A549 (cell line): ENCODE results near the gene CNTN4.

Experiments used
- CHD2 ChIP-seq: fragments of 150-350 bp; IDR thresholded peaks from 2 replicates; pipeline ENCODE4 v1.6.1; 2014; ENCODE audit warnings: low read length; ENCODE audit not compliant: partially characterized antibody
- EHF ChIP-seq: fragments of 250-450 bp; sonication (Bioruptor Pico); IDR thresholded peaks from 2 replicates; pipeline ENCODE4 v1.5.0; 2020; ENCODE audit warnings: mild to moderate bottlenecking
- EHMT2 ChIP-seq: fragments of 200-600 bp; sonication (generic); IDR thresholded peaks from 2 replicates; pipeline ENCODE4 v1.6.1; 2016; ENCODE audit warnings: antibody characterized with exemption, low read depth, mild to moderate bottlenecking, moderate library complexity
- EP300 ChIP-seq, 2 experiments: fragments of >200 bp; sonication (Bioruptor Twin); formaldehyde crosslinking; IDR thresholded peaks; 2 replicates in 1 of 2; 3 replicates in 1 of 2; pipeline ENCODE4 v1.6.1; 2016 to 2017
- ESRRA ChIP-seq: fragments of 150-350 bp; IDR thresholded peaks from 2 replicates; pipeline ENCODE4 v1.6.1; 2014; ENCODE audit warnings: mild to moderate bottlenecking, low read length, borderline replicate concordance
- HDAC2 ChIP-seq: fragments of 200-600 bp; sonication (generic); IDR thresholded peaks from 2 replicates; pipeline ENCODE4 v1.6.1; 2016
- HOXA7 ChIP-seq: fragments of 250-450 bp; sonication (Bioruptor Pico); IDR thresholded peaks from 2 replicates; pipeline ENCODE4 v1.5.0; 2020; ENCODE audit warnings: mild to moderate bottlenecking, moderate library complexity
- JUNB ChIP-seq: fragments of >200 bp; sonication (Bioruptor Twin); formaldehyde crosslinking; IDR thresholded peaks from 2 replicates; pipeline ENCODE4 v1.6.1; 2016
- PBX3 ChIP-seq: IDR thresholded peaks from 2 replicates; pipeline ENCODE4 v1.6.1; 2012
- POLR2A ChIP-seq: IDR thresholded peaks from 2 replicates; pipeline ENCODE4 v1.6.1; 2012; ENCODE audit warnings: mild to moderate bottlenecking, low read length
- REST ChIP-seq: fragments of 200-600 bp; sonication (generic); IDR thresholded peaks from 2 replicates; pipeline ENCODE4 v1.6.1; 2016; ENCODE audit warnings: antibody characterized with exemption, mild to moderate bottlenecking, moderate library complexity
- USF2 ChIP-seq: fragments of 450-650 bp; IDR thresholded peaks from 2 replicates; pipeline ENCODE4 v1.6.1; 2014; ENCODE audit warnings: antibody characterized with exemption
- ZNF302 ChIP-seq: fragments of 250-450 bp; sonication (Bioruptor Pico); IDR thresholded peaks from 2 replicates; pipeline ENCODE4 v1.9.0; 2021; ENCODE audit warnings: inconsistent platforms, mild to moderate bottlenecking, moderate library complexity
- TF ChIP-seq, protein P1 (sequence below): fragments of >200 bp; sonication (Bioruptor Twin); formaldehyde crosslinking; IDR thresholded peaks from 3 replicates; pipeline ENCODE4 v1.5.1; 2016

DNA sequence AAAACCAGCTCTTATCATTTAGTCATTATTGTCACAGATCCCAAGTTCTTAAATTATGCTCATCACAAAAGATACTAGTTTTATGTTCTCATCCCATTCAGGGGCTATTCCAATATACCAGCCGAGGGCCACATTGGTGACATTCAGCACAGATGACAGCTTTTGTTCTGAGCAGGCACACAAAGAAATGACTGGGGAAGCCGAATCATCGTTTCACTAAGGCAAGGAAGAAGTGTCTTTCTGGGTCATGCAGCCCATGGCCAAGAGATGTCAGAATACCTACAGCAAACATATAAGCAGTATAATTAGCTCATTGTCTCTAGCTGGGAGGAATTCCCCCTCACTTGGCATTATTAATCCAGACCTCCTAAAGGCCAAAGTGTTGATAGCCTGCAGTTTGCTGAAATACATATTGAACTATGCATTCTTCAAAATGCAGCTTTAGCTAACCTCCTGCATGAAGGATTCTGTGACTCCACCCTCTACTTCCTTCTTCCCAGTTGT lies 100.2 kb downstream of the CNTN4 start:
- TF ChIP-seq, protein P1, sequence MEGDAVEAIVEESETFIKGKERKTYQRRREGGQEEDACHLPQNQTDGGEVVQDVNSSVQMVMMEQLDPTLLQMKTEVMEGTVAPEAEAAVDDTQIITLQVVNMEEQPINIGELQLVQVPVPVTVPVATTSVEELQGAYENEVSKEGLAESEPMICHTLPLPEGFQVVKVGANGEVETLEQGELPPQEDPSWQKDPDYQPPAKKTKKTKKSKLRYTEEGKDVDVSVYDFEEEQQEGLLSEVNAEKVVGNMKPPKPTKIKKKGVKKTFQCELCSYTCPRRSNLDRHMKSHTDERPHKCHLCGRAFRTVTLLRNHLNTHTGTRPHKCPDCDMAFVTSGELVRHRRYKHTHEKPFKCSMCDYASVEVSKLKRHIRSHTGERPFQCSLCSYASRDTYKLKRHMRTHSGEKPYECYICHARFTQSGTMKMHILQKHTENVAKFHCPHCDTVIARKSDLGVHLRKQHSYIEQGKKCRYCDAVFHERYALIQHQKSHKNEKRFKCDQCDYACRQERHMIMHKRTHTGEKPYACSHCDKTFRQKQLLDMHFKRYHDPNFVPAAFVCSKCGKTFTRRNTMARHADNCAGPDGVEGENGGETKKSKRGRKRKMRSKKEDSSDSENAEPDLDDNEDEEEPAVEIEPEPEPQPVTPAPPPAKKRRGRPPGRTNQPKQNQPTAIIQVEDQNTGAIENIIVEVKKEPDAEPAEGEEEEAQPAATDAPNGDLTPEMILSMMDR, result no peak
- TF ChIP-seq POLR2A, result no peak
- TF ChIP-seq JUNB, result no peak
- no peak for TF ChIP-seq EHMT2
- TF ChIP-seq HOXA7 (CRISPR knock-in tag), result no peak
- TF ChIP-seq USF2, result no peak
- no peak for TF ChIP-seq ZNF302 (CRISPR knock-in tag)
- TF ChIP-seq HDAC2, result no peak
- no peak for TF ChIP-seq EHF (CRISPR knock-in tag)
- TF ChIP-seq EP300 (IDR thresholded peaks at IDR 0.05), result no peak
- no peak for TF ChIP-seq PBX3
- no peak for TF ChIP-seq ESRRA
- no peak for TF ChIP-seq CHD2
- no peak for TF ChIP-seq REST
